ENCODE measurements around the gene UPB1.
A peak's percentile ranks its signal among the peaks of the same experiment; 100 is the strongest.

The UPB1 gene

DNA sequence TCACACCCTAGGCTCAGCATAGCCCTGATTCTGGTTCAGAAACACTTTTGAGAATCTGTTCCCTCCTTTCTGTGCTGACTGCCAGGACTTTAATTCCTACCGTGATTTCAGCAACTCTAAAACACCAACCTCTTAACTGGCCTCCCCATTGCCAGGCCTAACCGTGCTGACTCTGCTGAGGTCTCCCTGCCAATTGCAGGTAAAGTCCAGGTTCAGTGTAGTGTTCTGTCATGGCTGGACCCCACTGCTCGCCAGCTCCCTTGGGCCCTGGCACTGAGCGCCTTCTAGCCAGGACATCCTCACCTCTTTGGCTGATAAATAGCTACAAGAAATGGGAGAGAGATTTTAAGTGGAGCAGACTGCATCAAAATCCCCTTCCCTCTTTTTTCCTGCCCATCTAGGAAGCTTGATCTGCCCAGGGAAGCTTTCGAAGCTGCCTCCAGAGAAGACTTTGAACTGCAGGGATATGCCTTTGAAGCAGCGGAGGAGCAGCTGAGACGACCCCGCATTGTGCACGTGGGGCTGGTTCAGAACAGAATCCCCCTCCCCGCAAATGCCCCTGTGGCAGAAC is 4.7 kb downstream of the UPB1 start:
- TF ChIP-seq, protein P1, sequence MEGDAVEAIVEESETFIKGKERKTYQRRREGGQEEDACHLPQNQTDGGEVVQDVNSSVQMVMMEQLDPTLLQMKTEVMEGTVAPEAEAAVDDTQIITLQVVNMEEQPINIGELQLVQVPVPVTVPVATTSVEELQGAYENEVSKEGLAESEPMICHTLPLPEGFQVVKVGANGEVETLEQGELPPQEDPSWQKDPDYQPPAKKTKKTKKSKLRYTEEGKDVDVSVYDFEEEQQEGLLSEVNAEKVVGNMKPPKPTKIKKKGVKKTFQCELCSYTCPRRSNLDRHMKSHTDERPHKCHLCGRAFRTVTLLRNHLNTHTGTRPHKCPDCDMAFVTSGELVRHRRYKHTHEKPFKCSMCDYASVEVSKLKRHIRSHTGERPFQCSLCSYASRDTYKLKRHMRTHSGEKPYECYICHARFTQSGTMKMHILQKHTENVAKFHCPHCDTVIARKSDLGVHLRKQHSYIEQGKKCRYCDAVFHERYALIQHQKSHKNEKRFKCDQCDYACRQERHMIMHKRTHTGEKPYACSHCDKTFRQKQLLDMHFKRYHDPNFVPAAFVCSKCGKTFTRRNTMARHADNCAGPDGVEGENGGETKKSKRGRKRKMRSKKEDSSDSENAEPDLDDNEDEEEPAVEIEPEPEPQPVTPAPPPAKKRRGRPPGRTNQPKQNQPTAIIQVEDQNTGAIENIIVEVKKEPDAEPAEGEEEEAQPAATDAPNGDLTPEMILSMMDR (conservative IDR thresholded peaks at IDR 0.05): no peak
- H3K27ac ChIP-seq: no peak overlapping the region

DNA sequence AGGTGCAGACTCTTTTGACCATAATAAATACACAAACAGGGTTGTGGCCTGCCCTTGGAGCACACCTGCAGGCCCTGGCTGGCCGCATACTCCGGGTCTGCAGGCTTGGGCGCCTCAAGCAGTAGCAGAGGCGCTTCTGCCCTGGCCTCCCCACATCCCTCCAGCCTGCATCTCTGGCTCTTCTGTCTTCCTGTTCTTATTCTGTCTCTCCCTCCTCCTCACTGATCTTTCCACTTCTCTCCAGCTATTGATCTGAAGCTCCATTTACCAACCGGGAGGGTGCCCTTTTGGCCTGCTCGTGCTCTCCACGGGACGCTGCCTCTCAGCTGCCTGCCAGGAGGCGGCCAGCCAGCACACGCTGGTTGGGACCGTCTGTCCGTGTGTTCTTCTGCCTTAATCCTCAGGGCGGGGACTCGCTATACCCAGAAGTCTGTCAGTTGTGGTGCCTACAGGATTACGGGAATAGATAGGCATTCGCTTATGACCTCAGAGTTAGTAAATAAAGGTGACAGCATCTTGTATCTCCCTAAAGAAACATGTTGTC is 5.2 kb downstream of the UPB1 start:
- no peak overlapping the region for H3K27ac ChIP-seq
- TF ChIP-seq, protein P1 (conservative IDR thresholded peaks at IDR 0.05): no peak

DNA sequence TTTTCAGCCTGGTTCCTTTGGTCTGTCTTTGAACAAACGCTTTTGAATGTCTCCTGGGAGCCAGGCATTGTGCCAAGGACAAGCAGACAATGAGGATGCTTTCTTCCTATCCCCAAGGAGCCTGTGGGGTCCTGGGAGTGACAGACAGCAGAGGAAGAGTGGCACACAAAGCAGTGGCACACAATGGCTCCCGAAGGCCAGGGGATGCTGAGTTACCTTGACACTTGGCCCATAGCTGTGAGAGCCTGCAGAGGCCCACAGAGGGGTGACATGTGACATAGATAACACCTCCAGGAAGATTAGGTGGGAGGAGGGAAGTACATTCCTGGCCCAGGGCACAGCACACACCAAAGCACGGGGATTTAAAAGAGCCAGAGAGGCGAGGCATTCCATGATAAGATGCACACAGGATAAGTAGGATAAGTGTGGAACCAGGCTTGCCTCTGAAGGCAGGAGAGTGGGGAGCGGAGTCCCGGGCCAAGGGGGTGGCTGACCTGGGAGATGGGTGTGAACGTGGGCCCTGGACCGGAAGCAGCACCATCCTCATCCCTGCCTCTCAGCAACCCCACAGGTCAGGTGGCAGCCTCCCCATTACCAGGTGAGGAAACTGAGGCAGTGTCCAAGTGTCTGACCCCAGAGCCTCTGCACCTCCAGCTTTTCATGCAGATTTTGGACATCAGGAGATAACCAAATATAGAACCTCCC is 6.3 kb downstream of the UPB1 start:
- no peak overlapping the region for H3K27ac ChIP-seq
- TF ChIP-seq, protein P1 (conservative IDR thresholded peaks at IDR 0.05): no peak

DNA sequence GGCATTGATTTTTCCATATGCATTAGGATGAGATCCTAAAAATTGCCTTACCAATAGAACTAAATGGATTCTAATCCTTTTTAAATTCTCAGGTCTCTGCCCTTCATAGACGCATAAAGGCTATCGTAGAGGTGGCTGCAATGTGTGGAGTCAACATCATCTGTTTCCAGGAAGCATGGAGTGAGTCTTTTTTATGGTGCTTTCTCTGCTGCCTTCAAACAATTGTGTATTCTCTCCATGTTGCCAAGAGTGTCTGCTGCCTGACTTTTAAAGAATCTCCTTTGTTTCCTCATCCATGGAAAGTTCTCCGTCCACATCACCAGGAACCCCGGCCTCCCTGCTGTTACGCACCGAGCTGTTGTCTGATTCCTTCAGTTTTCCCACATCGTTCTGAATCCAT is 6.9 kb downstream of the UPB1 start:
- no peak overlapping the region for H3K27ac ChIP-seq
- TF ChIP-seq, protein P1 (conservative IDR thresholded peaks at IDR 0.05): no peak

DNA sequence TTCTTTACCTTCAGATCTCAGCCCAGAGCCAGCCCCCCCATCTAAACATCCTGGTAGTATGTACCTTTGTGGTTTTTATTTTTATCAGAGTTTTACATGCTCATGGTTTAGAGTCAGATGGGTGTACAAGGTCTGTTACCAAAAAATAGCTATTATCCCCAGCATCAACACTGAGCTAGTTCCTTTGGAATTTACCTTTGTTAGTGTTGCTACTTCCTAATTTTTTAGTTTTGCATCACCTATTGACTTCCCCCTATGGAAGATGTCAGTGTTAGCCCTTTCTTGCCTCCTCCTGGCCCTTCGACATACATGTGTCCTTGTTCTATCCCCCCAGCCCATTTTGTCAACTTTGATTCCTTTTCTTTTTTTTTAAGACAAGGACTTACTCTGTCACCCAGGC is 7.4 kb downstream of the UPB1 start:
- TF ChIP-seq, protein P1 (conservative IDR thresholded peaks at IDR 0.05): no peak
- no peak overlapping the region for H3K27ac ChIP-seq

DNA sequence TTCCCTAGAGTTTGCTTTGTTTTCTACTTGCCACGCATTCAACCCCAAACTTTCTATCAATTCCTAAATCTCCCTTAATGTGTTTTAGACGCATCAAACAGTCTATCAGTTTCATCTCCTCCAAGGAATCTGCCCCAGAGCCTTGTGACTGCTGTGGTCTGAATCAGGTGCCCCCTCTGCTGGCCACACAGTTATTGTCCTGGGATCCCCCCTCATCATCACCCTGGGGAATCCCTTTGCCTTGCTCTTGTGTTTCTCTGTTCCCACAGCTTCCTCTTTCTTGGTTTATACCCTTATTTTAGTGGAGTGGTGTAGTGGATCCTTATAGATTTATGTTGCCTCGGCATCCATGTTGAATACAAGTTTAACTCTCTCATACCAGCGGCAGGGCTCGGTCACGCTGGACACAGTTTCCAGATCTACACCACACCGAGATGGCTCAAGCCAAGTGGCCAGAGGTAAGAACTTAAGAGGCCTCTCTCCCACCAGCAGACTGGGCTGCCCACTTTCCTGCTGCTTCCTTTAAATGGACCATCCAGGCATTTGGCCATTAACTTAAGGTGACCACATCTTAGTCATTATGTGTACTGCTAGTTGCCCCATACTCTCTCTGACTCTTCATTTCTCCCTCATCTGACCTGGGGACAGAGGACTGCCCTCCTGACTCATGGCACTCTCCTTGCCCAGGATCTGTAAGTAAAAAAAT is 8.2 kb downstream of the UPB1 start:
- TF ChIP-seq, protein P1 (conservative IDR thresholded peaks at IDR 0.05): peak; percentile 72
- no peak overlapping the region for H3K27ac ChIP-seq

DNA sequence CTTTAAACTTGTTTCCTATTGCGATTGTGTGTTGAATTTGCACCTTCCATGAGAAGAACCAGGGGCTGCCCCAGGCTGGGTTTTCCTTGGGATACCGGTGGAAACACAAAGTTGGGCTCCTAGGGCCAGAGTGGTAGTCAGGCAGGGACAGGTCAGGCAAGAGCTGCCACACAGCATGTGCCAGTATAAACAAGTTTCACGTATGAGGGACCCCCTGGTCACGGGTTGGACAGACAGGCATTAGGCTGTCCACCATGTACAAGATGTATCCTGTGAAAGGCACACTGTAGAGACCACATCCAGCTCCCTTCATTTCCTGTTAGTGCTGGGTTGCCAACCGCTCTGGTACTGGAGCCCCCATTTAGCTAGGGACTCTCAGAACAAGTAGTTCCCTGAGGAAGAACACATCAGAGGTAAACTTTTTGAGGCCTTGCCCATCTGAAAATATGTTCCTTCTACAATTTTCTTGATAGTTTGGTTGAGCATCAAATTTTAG is 8.8 kb downstream of the UPB1 start:
- TF ChIP-seq, protein P1 (conservative IDR thresholded peaks at IDR 0.05): no peak
- no peak overlapping the region for H3K27ac ChIP-seq
